NCI-H82 (cell line): ENCODE measurements around the gene CD81.

Experiments used
- DNase-seq: peaks from one replicate; lab custom pipeline; 2025; lab: John Stamatoyannopoulos, UW

The CD81 gene

GRCh38 chr11:2421226-2421994 lies 44.3 kb downstream of the CD81 start:
- DNase-seq: no peak

- no peak for DNase-seq
Measured at GRCh38 chr11:2421996-2422395, 44.9 kb downstream of the CD81 start.

GRCh38 chr11:2422461-2423156 lies 45.5 kb downstream of the CD81 start:
- DNase-seq: no peak

GRCh38 chr11:2423157-2424025 lies 46.3 kb downstream of the CD81 start:
- no peak for DNase-seq

GRCh38 chr11:2424811-2425495 lies 47.8 kb downstream of the CD81 start:
- DNase-seq: no peak

GRCh38 chr11:2425506-2425905 lies 48.4 kb downstream of the CD81 start:
- DNase-seq: no peak

GRCh38 chr11:2426221-2426620 lies 49.1 kb downstream of the CD81 start:
- DNase-seq: no peak

- no peak for DNase-seq
Measured at GRCh38 chr11:2426826-2427521, 49.9 kb downstream of the CD81 start.

- DNase-seq: no peak
Measured at GRCh38 chr11:2427721-2428321, 50.7 kb downstream of the CD81 start.

- peak; percentile 64 for DNase-seq
Measured at GRCh38 chr11:2428322-2428795, 51.2 kb downstream of the CD81 start.

GRCh38 chr11:2431395-2431794 lies 54.3 kb downstream of the CD81 start:
- DNase-seq: no peak

GRCh38 chr11:2432171-2432621 lies 55.1 kb downstream of the CD81 start:
- no peak for DNase-seq

- DNase-seq: no peak
Measured at GRCh38 chr11:2432628-2433071, 55.5 kb downstream of the CD81 start.

GRCh38 chr11:2433106-2433925 lies 56.2 kb downstream of the CD81 start:
- DNase-seq: no peak

- no peak for DNase-seq
Measured at GRCh38 chr11:2434008-2434407, 56.9 kb downstream of the CD81 start.

- no peak for DNase-seq
Measured at GRCh38 chr11:2434506-2435255, 57.6 kb downstream of the CD81 start.

- no peak for DNase-seq
Measured at GRCh38 chr11:2435288-2436012, 58.3 kb downstream of the CD81 start.

- DNase-seq: no peak
Measured at GRCh38 chr11:2436013-2436520, 59.0 kb downstream of the CD81 start.
